Ishikawa (cell line): ENCODE data around the gene ACTN1.

Experiments used
- CEBPB ChIP-seq: IDR thresholded peaks from 2 replicates; pipeline ENCODE4 v1.6.1; 2012
- CREB1 ChIP-seq: IDR thresholded peaks from 2 replicates; pipeline ENCODE4 v1.6.1; 2012; ENCODE audit warnings: low read depth
- EGR1 ChIP-seq: IDR thresholded peaks from 2 replicates; pipeline ENCODE4 v1.6.1; 2012
- EP300 ChIP-seq: IDR thresholded peaks from 2 replicates; pipeline ENCODE4 v1.6.1; 2012; ENCODE audit warnings: borderline replicate concordance
- FOXM1 ChIP-seq: IDR thresholded peaks from 2 replicates; pipeline ENCODE4 v1.6.1; 2012; ENCODE audit warnings: low read depth, borderline replicate concordance
- MAX ChIP-seq: IDR thresholded peaks from 2 replicates; pipeline ENCODE4 v1.6.1; 2012
- NFIC ChIP-seq: IDR thresholded peaks from 2 replicates; pipeline ENCODE4 v1.6.1; 2012
- RAD21 ChIP-seq: IDR thresholded peaks from 2 replicates; pipeline ENCODE4 v1.6.1; 2012; ENCODE audit warnings: low read depth
- REST ChIP-seq: IDR thresholded peaks from 2 replicates; pipeline ENCODE4 v1.6.1; 2012; ENCODE audit warnings: low read depth, mild to moderate bottlenecking
- TAF1 ChIP-seq: IDR thresholded peaks from 2 replicates; pipeline ENCODE4 v1.6.1; 2012; ENCODE audit warnings: low read depth, mild to moderate bottlenecking
- TCF12 ChIP-seq: IDR thresholded peaks from 2 replicates; pipeline ENCODE4 v1.6.1; 2012; ENCODE audit warnings: low read depth
- TEAD4 ChIP-seq: IDR thresholded peaks from 2 replicates; pipeline ENCODE4 v1.6.1; 2012
- USF1 ChIP-seq: IDR thresholded peaks from 2 replicates; pipeline ENCODE4 v1.6.1; 2012
- YY1 ChIP-seq: IDR thresholded peaks from 2 replicates; pipeline ENCODE4 v1.6.1; 2012; ENCODE audit warnings: low read depth
- ZBTB7A ChIP-seq: IDR thresholded peaks from 2 replicates; pipeline ENCODE4 v1.6.1; 2012; ENCODE audit warnings: low read depth

Gene ACTN1

GRCh38 chr14:68905107-68905895 is 73.8 kb downstream of the ACTN1 start:
- no peak for TF ChIP-seq EP300
- TF ChIP-seq MAX = no peak
- TF ChIP-seq TCF12 = no peak
- no peak for TF ChIP-seq EGR1
- TF ChIP-seq USF1 = no peak
- TF ChIP-seq ZBTB7A = no peak
- TF ChIP-seq TAF1 = no peak
- no peak for TF ChIP-seq FOXM1

GRCh38 chr14:68902357-68902756 is 76.7 kb downstream of the ACTN1 start:
- TF ChIP-seq NFIC (no peak), TAF1 (no peak), USF1 (no peak), MAX (no peak), TEAD4 (no peak), TCF12 (no peak), FOXM1 (no peak), EP300 (no peak)

GRCh38 chr14:68899033-68899603 is 80.0 kb downstream of the ACTN1 start:
- TF ChIP-seq MAX = no peak
- no peak for TF ChIP-seq FOXM1
- TF ChIP-seq USF1 = no peak
- no peak for TF ChIP-seq REST
- TF ChIP-seq ZBTB7A = no peak
- no peak for TF ChIP-seq CREB1
- TF ChIP-seq TCF12 = no peak
- no peak for TF ChIP-seq EGR1
- no peak for TF ChIP-seq YY1
- TF ChIP-seq NFIC = no peak
- TF ChIP-seq TEAD4 = no peak
- no peak for TF ChIP-seq CEBPB

GRCh38 chr14:68898248-68899032 is 80.7 kb downstream of the ACTN1 start:
- TF ChIP-seq NFIC (no peak), FOXM1 (no peak), REST (no peak)

GRCh38 chr14:68897559-68898155 is 81.4 kb downstream of the ACTN1 start:
- no peak for TF ChIP-seq NFIC
- TF ChIP-seq ZBTB7A = no peak
- no peak for TF ChIP-seq RAD21
- TF ChIP-seq YY1 = no peak
- TF ChIP-seq TEAD4 = no peak
